Epithelial cell of proximal tubule (primary cell): ENCODE measurements around the gene TTBK2. TPM values are rescaled to one million over a fixed set of nuclear protein-coding genes. Genes with fewer than 3 reads are reported as not detected.

Experiments used
- DNase-seq: peaks from one replicate; pipeline ENCODE4 v3.0.0-alpha.2; 2011; ENCODE audit warnings: low read depth
- H3K4me3 ChIP-seq: 2 replicates; pipeline ENCODE4 v1.5.1; 2011; ENCODE audit warnings: low read depth, mild to moderate bottlenecking, low read length
- CTCF ChIP-seq: conservative IDR thresholded peaks from 2 replicates; pipeline ENCODE4 v1.5.1; 2012; ENCODE audit warnings: low read depth, mild to moderate bottlenecking, low read length
- total RNA-seq: library from RNA; depleted of rRNA; stranded (reverse); fragments of >200 nt; gene quantifications from 2 replicates; pipeline ENCODE4 v1.2.3, GENCODE V29; 2015

The TTBK2 gene
- total RNA-seq, 1 donor from 2014 or later: 5.8 TPM

DNA sequence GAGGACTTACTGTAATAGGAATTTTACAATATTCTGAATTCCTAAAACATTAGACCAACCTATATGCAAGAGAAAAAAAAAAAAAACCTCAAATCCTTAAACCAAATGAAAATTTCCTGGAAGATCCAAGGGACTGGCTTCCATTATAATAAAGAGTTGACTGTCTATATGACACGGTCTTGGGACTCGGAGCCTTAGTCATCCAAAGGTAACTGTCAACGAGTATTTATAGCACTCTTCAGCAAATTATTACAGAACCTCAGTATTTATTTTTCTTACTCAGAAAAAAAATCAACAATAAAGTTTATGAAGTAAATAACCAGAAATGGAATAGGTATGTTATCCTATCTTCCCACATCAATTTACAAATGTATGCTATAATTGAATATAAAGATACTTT lies 66.0 kb downstream of the TTBK2 start:
- TF ChIP-seq CTCF: no peak
- no peak overlapping the region for H3K4me3 ChIP-seq
- no peak for DNase-seq

DNA sequence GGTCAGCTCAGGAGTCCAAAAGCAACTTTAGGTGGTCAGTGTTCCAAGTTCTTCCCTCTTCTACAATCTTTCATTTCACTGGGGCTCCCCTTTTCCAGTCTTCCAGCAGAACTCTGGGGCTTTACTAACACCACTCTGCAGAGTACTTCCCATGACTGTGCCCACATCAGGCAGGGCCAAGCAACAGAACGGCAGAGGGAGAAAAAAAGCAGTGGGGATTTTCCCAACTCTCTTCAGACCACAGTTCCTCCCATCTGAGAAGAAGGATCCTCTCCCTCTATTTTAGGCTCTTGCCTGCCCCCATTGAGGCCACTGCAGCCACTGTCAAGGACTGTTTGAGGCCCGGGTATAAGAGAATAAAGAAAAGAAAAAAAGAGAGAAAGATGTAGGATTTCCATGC lies 70.7 kb downstream of the TTBK2 start:
- no peak for TF ChIP-seq CTCF
- H3K4me3 ChIP-seq: no peak overlapping the region
- no peak for DNase-seq

- H3K4me3 ChIP-seq: no peak overlapping the region
- no peak for DNase-seq
- TF ChIP-seq CTCF: no peak
These were observed 71.7 kb downstream of the TTBK2 start for GRCh38 chr15:42848846-42849245.

DNA sequence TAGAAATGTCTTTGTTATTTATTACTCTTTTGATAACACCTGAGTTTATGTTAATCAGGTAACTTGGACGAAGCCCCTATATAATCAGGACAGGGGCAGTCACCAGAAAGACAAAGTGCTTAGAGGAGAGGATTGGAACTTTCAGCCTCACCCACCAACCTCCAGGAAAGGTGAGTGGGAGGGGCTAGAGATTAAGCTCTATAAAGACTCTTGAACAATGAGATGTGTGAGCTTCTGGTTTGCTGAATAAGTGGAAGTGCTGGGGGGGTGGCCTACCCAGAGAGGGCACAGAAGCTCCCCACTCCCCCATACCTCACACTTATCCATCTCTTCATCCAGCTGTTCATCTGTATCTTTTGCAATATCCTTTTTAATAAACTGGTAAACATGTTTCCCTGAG lies 73.9 kb downstream of the TTBK2 start:
- TF ChIP-seq CTCF: no peak
- H3K4me3 ChIP-seq: no peak overlapping the region
- DNase-seq: no peak

DNA sequence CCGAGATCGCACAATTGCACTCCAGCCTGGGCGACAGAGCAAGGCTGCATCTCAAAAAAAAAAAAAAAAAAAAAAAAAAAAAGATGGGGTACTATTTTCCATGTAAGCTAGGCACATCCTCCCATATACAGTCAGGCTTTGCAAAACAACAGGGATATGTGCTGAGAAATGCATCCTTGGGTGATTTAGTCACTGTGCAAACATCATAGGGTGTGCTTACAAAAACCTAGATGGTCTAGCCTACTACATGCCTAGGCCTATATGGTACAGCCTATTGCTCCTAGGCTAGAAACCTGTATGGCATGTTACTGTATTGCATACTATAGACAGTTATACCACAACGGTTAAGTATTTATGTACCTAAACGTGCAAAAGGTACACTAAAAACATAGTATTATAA lies 75.0 kb downstream of the TTBK2 start:
- no peak for TF ChIP-seq CTCF
- H3K4me3 ChIP-seq: no peak overlapping the region
- DNase-seq: no peak

- H3K4me3 ChIP-seq: no peak overlapping the region
- no peak for DNase-seq
- TF ChIP-seq CTCF: no peak
These were observed 76.9 kb downstream of the TTBK2 start for GRCh38 chr15:42843699-42844098.

DNA sequence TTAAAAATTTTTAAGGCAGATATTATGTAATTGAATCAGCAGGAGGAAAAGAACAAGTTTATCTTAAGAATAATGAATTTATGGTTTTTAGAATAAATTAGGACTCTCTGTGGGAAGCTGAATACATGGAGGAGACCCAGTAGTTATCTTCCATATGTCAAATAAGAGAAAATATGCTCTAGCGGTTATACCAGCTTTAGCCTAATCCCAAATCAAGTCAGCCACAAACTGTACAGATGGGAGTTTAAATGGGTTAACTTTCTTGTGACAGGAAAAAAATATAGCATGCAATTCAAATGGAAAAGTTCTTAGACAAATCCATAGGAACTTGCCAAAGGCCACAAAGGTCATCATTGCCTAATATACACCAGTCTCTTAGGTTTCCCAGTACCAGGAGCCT lies 84.3 kb downstream of the TTBK2 start:
- DNase-seq: no peak
- no peak for TF ChIP-seq CTCF
- no peak overlapping the region for H3K4me3 ChIP-seq
